B cell (primary cell): ENCODE measurements around the gene MRPL34.

ENCODE experiments used
- CTCF ChIP-seq: fragments of 200-600 bp; IDR thresholded peaks from one replicate; pipeline ENCODE4 v1.8.0; 2022; ENCODE audit warnings: antibody characterized with exemption, mild to moderate bottlenecking
- EZH2 ChIP-seq: IDR thresholded peaks from 2 replicates; pipeline ENCODE4 v1.6.1; 2012; ENCODE audit warnings: borderline replicate concordance, low read depth, mild to moderate bottlenecking, moderate library complexity, low read length; ENCODE audit not compliant: insufficient read depth, poor library complexity, severe bottlenecking

DNA sequence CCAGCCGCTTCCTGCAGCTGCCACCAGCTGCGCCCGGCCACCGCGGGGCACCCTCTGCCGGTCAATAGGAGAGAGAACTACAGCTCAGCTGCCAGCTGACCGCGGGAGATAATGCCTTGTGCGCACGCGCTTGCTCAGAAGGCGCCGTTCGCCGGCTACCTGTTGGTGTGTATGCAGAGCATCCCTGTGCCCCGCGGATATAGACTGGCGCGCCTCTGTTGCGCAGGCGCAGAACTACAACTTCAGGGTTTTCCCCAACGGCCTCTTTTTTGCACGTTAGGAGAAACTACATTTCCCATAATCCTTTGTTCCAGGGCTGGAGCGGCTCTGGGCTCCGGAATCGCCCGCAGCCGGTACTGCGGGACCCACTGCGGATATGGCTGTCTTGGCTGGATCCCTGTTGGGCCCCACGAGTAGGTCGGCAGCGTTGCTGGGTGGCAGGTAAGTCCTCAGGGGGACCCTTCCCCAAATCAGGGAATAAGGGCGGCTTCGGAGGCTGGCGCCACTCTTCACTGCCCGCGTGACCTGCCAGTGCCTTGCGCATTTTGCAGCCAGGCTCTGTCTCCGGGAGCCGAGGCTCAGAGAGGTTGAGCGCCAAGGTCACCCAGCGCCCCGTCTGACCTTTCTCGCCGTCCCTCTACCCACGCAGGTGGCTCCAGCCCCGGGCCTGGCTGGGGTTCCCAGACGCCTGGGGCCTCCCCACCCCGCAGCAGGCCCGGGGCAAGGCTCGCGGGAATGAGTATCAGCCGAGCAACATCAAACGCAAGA is at the start of gene MRPL34:
- TF ChIP-seq CTCF = peak; percentile 76
- TF ChIP-seq EZH2 = no peak
